Panc1 (cell line): ENCODE data around the gene VRTN.

Source experiments
- POLR2AphosphoS5 ChIP-seq: IDR thresholded peaks from 2 replicates; pipeline ENCODE4 v1.6.1; 2012; ENCODE audit warnings: mild to moderate bottlenecking, low read depth, low read length, moderate library complexity
- TCF7L2 ChIP-seq: IDR thresholded peaks from 2 replicates; pipeline ENCODE4 v1.6.1; 2011; ENCODE audit warnings: mild to moderate bottlenecking, low read depth, low read length, inconsistent platforms
- TF ChIP-seq, protein P1 (sequence below): fragments of 450-650 bp; IDR thresholded peaks from 2 replicates; pipeline ENCODE4 v1.5.1; 2017; ENCODE audit warnings: mild to moderate bottlenecking
- TF ChIP-seq, protein P2 (sequence below), 2 experiments: IDR thresholded peaks; 2 replicates each; pipeline ENCODE4 v1.6.1; 2011 to 2012; ENCODE audit warnings: low read depth in 2 of 2, control low read depth in 1 of 2, low read length in 1 of 2, mild to moderate bottlenecking in 1 of 2, moderate library complexity in 1 of 2; ENCODE audit not compliant: insufficient read depth in 1 of 2

DNA sequence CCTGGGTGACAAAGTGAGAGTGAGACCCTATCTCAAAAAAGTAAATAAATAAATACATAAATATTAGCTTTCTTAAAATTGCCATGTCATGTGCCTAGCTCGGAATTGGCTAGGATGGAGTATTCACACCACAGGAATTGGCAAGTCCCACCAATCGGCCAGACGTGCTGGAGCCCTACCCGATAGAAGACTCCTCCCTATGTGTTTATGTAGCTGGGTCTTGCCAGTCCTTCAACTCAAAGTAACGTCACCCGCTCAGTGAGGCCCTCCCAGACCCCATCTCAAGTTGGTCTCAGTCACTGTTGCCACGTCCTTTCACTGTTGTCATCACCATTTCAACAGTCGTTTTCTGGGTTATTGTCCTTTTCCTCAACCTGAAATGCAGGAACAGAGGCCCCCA is 20.2 kb downstream of the VRTN start:
- TF ChIP-seq, protein P1, sequence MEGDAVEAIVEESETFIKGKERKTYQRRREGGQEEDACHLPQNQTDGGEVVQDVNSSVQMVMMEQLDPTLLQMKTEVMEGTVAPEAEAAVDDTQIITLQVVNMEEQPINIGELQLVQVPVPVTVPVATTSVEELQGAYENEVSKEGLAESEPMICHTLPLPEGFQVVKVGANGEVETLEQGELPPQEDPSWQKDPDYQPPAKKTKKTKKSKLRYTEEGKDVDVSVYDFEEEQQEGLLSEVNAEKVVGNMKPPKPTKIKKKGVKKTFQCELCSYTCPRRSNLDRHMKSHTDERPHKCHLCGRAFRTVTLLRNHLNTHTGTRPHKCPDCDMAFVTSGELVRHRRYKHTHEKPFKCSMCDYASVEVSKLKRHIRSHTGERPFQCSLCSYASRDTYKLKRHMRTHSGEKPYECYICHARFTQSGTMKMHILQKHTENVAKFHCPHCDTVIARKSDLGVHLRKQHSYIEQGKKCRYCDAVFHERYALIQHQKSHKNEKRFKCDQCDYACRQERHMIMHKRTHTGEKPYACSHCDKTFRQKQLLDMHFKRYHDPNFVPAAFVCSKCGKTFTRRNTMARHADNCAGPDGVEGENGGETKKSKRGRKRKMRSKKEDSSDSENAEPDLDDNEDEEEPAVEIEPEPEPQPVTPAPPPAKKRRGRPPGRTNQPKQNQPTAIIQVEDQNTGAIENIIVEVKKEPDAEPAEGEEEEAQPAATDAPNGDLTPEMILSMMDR = no peak
- TF ChIP-seq TCF7L2 = no peak
- no peak for TF ChIP-seq POLR2AphosphoS5
- TF ChIP-seq, protein P2, sequence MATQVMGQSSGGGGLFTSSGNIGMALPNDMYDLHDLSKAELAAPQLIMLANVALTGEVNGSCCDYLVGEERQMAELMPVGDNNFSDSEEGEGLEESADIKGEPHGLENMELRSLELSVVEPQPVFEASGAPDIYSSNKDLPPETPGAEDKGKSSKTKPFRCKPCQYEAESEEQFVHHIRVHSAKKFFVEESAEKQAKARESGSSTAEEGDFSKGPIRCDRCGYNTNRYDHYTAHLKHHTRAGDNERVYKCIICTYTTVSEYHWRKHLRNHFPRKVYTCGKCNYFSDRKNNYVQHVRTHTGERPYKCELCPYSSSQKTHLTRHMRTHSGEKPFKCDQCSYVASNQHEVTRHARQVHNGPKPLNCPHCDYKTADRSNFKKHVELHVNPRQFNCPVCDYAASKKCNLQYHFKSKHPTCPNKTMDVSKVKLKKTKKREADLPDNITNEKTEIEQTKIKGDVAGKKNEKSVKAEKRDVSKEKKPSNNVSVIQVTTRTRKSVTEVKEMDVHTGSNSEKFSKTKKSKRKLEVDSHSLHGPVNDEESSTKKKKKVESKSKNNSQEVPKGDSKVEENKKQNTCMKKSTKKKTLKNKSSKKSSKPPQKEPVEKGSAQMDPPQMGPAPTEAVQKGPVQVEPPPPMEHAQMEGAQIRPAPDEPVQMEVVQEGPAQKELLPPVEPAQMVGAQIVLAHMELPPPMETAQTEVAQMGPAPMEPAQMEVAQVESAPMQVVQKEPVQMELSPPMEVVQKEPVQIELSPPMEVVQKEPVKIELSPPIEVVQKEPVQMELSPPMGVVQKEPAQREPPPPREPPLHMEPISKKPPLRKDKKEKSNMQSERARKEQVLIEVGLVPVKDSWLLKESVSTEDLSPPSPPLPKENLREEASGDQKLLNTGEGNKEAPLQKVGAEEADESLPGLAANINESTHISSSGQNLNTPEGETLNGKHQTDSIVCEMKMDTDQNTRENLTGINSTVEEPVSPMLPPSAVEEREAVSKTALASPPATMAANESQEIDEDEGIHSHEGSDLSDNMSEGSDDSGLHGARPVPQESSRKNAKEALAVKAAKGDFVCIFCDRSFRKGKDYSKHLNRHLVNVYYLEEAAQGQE (IDR thresholded peaks at IDR 0.05; ENCODE audit: insufficient read depth in 1 of 2, low read depth in 2 of 2, low read length in 1 of 2) = no peak
